ENCODE measurements around the gene OR2W3.

GRCh38 chr1:247884797-247885413 is 10.5 kb upstream of the OR2W3 start:
- TF ChIP-seq CTCF (IDR thresholded peaks at IDR 0.05; ENCODE audit: low read depth, low read length) (no peak), POLR2A (IDR thresholded peaks at IDR 0.05; ENCODE audit: extremely low read depth, insufficient read length) (no peak), MAX (IDR thresholded peaks at IDR 0.05; ENCODE audit: low read depth, low read length) (no peak)
